Hematopoietic multipotent progenitor cell treated with erythropoietin and hydrocortisone succinate and interleukin-3 and kit ligand, for 17 days (in vitro differentiated cells): ENCODE results near the gene TMEM97.
"Not testable (repeated sequence)": the region's sequence is repeated elsewhere in the genome, so short reads cannot be mapped to it uniquely, and the experiment has no call there.

Source experiments
- DNase-seq: peaks from one replicate; pipeline ENCODE4 v3.0.0-alpha.2; 2015; ENCODE audit warnings: low spot score

The TMEM97 gene

DNA sequence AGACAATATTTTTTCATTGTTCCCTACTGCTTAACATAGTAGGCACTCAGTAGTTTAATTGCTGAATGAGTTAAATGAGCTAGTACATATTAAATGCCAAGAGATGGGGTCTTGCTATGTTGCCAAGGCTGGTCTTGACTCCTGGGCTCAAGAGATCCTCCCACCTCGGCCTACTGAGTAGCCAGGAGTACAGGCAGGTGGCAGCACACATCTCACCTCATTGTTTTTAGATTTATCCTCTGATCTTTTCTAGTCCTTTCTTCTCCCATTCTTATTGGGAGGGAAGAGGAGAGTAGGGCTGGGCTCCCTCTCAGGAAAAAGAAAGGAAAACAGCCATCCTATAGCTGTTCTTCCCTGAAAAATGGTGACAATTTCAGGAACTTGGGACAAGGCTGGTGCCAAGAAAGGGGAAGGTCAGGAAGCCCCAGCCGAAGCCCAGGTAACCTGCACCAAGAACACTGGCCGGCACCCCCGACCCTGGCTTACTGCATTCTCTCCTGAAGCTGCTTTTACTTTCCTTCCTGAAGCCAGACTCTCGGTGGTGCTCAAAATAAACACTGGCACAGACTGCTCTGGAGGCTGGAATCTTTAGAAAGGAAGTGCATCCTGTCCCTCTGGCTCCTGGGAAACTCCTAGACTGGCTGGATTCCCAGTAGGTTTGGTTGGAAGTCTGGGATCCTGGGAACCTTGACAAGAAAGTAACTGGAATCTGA lies 19.2 kb downstream of the TMEM97 start:
- DNase-seq: no peak

DNA sequence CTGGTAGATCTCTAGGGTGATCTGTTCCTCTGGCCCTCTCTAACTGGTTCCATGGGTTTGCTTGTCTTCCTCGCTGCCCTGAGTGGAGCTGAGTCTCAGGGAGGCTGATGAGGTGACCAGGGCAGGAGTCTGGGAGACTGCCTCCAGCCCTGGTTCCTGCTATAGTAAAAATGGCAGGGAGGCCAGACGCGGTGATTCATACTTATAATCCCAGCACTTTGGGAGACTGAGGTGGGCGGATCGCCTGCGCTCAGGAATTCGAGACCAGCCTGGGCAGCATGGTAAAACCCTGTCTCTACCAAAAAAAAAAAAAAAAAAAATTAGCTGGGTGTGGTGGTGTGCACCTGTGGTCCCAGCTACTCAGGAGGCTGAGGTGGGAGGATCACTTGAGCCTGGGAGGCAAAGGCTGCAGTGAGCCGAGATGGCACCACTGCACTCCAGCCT lies 19.8 kb downstream of the TMEM97 start:
- DNase-seq: not testable (repeated sequence)

DNA sequence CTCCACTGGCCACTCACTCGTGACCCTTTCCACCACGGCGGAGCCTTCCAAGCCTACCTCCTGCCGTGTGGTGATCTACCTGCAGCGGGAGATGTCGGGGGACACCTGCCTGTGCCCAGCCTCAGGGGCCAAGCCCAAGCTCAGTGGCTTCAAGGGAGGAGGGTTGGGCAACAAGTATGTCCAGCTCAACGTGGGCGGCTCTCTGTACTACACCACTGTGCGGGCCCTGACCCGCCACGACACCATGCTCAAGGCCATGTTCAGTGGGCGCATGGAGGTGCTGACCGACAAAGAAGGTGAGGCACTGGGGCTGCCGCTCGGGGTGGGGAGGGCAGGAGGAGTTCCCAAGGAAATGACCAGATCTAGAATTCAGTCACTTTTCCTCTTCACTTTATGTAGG lies 20.4 kb downstream of the TMEM97 start:
- no peak for DNase-seq

DNA sequence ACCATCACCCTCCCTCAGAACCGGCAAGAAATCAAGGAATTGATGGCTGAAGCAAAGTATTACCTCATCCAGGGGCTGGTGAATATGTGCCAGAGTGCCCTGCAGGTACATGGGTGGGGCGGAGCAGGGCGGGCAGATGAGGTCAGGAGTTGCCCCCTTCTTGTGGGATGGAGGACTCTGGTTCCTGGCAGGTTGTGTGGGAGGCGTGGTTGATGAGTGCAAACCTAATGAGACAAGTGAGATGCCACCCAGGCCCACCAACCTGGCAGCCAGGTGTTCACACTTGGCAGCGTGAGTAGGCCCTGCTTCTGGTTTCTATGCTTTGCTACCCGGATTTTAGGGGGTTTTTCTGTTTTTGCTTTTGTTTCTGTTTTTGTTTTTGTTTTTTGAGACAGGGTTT lies 21.4 kb downstream of the TMEM97 start:
- no peak for DNase-seq

DNA sequence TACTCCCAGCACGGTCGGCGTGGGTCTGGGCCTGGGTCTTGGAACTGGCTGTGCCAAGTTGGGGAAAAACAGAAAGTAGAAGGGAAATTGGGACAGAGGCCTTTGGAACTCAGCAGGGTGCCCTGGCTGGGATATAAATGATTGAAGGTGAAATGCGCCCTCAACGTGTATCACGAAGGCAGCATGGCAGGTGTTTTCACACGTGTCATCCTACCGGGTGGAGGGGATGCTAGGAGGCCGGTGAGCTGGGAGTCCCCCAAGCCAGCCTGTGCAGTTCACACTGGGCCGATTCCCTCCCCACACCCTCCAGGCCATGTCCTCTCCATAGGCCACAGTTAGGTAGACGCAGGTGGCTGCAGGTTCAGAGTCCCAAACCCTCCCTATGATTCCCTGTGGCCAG lies 22.5 kb downstream of the TMEM97 start:
- no peak for DNase-seq

DNA sequence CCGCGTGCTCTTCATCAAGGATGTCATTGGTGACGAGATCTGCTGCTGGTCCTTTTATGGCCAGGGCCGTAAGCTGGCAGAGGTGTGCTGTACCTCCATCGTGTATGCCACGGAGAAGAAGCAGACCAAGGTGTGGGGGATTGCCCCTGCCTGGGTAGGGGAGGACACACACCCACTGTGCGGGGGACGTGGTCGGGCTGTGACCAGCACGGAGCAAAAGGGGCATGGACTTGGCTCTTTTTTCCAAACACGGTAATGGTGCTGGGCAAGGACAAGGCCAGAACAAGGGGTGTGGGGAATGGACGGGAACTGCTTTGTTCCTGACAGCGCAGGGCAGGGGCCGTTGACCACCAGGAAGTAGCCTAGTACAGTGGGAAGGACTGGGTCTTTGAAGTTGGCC lies 23.3 kb downstream of the TMEM97 start:
- DNase-seq: no peak

GRCh38 chr17:28343491-28343932 lies 24.5 kb downstream of the TMEM97 start:
- no peak for DNase-seq

- DNase-seq: no peak
Observed at GRCh38 chr17:28344011-28344410, 25.0 kb downstream of the TMEM97 start.

DNA sequence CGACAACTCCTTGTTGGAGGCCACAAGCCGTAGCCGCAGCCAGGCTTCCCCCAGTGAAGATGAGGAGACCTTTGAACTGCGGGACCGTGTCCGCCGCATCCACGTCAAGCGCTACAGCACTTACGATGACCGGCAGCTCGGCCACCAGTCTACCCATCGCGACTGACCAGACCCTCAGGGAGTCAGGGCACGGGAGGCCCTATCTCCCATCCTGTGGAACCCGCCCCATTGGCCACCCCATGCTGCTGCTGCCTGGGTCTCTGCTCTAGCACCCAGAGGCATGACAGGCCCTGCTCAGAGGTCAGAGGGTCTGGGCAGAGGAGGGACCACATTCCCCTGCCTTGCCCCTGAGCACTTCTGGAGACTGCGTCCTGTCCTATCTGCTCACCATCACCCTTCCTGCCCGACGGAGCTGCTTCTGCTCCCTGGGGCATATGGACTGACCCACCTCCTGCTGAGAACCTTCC lies 25.5 kb downstream of the TMEM97 start:
- DNase-seq: no peak

GRCh38 chr17:28345419-28346198 lies 26.6 kb downstream of the TMEM97 start:
- DNase-seq: no peak

- DNase-seq: no peak
Observed at GRCh38 chr17:28346199-28346580, 27.2 kb downstream of the TMEM97 start.

DNA sequence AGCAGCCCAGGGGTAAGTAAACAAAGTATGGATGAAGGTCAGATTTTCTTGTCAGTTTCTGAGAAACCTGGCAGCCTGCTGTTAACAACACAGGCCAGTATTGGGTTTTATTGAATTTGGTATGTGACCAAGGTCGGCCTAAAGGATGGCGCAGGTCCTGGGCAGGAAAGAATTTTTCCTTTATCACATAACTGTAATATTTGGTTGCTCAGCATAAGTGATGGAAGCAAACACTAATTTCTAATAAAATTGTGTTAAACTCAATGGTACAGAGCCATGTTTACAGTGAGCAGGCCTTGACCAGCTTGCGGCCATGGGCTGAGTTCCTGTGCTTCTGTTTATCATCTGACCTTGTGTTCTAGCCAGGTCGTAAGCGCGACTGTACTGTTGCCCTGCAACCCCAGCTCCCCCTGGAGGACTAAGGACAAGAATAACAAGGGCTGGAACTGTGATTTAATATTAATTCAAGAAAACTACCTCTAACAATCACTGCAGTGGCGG lies 27.8 kb downstream of the TMEM97 start:
- no peak for DNase-seq

DNA sequence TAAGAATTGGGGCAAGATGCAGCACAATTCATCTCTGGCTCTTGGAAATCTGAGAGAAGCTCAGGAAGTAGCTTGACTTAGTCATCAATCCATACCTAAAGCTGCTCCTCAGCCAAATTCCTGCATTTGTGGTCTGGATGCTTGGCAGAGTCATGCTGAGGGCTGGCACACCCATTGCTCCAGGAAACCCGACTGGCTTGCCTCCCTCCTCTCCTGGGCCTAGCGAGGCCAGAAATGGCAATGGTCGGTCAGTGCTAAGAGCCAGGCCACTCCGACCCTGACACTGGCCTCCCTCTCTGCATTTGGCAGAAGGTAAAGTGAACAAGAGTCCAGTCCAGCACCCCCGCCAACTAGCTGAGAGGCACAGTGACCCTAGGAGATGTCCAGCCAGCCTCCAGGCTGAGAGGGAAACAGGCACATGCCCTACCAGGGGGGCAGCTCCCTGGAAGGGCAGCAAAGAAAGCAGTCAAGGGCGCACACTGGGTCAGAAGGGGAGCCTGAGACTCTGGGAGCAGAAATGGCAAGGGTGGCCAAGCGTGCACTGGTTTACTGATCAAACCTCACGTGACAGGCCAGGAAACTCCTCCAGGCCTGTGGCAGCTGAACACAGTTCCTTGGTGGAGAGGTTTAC lies 28.4 kb downstream of the TMEM97 start:
- no peak for DNase-seq

DNA sequence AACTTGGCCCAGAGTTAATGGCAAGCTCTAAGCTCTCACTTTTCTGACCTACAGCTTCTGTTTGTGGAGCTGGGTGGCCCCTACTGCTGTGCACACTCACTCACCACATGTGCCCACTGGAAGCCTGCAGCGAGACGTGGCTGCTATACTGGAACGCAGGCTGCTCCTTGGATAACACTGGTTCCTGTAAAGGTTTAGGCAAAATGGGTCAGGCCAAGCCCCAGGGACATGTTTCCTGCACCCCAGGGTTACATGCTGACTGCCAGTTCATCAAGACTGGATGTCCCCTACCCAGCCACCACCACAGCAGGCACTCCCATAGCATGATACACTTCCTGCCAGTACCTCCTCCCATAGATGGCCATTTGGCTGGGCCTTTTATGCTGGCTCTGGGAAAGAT lies 30.0 kb downstream of the TMEM97 start:
- DNase-seq: no peak

GRCh38 chr17:28350271-28350670 lies 31.3 kb downstream of the TMEM97 start:
- DNase-seq: no peak

- DNase-seq: peak; percentile 96
Observed at GRCh38 chr17:28357061-28357900, 38.3 kb downstream of the TMEM97 start, which contains the start of gene POLDIP2. Gene POLDIP2 (minus strand): TSS chr17:28357527. CDS start chr17:28357448, 79 bp downstream.

DNA sequence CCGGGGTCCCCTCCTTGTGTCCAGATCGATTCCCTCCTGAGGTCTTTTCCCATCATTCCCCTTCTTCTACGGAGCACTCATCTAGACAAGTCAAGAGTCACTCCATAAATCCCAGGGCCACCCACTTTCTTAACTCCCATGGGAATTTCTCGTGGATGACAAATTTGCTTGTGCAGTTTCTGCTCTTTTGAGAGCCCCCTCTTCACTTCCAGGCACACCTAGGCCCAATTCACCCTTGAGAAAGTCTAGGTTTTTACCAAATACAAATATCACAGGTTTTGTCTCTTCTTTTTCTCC lies 38.8 kb downstream of the TMEM97 start:
- DNase-seq: no peak

DNA sequence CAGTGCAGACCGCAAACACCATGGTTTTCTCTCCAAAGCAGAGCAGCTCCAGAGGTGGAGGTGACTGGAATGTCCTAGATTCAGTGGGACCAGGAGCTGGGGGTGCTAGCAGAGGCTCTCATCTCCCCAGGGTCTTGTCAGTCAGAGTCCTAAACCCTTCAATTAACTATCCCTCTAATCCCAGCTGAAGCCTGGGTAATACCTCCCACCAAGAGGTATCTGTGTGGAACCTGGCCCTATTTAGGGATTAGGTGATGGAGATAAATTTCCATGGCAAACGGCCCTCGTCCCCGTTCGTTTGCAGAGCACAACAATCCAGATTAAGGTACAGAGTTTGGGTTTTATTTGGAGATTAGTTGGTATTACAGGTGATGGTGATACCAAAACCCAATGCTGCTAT lies 44.2 kb downstream of the TMEM97 start:
- no peak for DNase-seq

DNA sequence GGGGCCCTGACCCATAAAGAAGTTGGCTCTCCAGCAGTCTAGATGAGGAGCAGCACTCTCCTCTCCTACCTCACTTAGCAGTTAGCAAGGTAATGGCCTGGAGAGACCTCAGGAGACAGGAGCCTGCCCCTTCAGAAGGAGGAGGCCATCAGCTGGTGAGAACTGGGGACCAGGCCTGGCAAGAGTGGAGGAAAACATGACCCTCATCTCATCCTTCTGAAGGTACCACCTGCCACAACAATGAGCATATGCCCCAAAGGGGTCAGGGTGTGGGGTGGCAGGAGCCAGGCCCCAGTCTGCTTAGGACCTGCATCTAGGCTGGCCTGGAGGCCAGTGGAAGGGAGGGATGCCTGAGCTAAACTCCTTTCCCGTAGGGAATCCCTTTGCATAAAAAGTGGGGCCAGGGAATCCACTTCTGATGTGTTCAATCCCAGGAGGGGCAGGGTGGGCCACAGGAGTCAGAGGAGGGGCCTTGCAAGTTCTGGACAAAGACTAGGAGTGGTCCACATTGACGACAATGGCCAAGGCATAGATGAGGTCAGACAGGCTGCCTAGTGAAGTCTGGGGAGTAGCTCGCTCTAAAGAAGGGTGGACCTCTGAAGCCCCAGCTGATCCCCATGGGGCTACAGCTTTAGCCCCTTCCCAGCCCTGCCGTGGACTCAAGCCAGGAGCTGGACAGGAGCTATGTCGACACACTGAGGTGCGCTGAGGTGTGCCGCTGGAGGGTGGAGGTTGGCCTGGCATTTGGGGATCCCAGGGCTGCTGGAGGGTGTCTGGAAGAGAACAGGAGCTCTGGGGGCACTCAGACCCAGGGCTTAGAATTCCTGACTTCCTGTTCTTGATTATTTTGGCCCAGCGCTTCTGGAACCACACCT lies 45.0 kb downstream of the TMEM97 start:
- no peak for DNase-seq

- DNase-seq: no peak
Observed at GRCh38 chr17:28364665-28365363, 45.8 kb downstream of the TMEM97 start, which contains the start of gene SEBOX. Gene SEBOX (minus strand): TSS chr17:28365199. CDS start chr17:28365151, 48 bp downstream.
